ENCODE data around the gene TFAP2B.

Gene TFAP2B

GRCh38 chr6:50824552-50824951 is 5.9 kb downstream of the TFAP2B start:
- no peak for DNase-seq (ENCODE audit: low read depth)
- H3K4me3 ChIP-seq (ENCODE audit: low read length): no peak overlapping the region
- no peak for TF ChIP-seq CTCF (conservative IDR thresholded peaks at IDR 0.05; ENCODE audit: low read length)

GRCh38 chr6:50825375-50826036 is 6.8 kb downstream of the TFAP2B start:
- no peak for DNase-seq (ENCODE audit: low read depth)
- no peak overlapping the region for H3K4me3 ChIP-seq (ENCODE audit: low read length)
- no peak for TF ChIP-seq CTCF (conservative IDR thresholded peaks at IDR 0.05; ENCODE audit: low read length)

GRCh38 chr6:50826037-50826761 is 7.5 kb downstream of the TFAP2B start:
- H3K4me3 ChIP-seq (ENCODE audit: low read length): no peak overlapping the region
- no peak for TF ChIP-seq CTCF (conservative IDR thresholded peaks at IDR 0.05; ENCODE audit: low read length)
- DNase-seq (ENCODE audit: low read depth): no peak

GRCh38 chr6:50826803-50827202 is 8.1 kb downstream of the TFAP2B start:
- no peak overlapping the region for H3K4me3 ChIP-seq (ENCODE audit: low read length)
- no peak for TF ChIP-seq CTCF (conservative IDR thresholded peaks at IDR 0.05; ENCODE audit: low read length)
- DNase-seq (ENCODE audit: low read depth): no peak

GRCh38 chr6:50829049-50829448 is 10.4 kb downstream of the TFAP2B start:
- no peak overlapping the region for H3K4me3 ChIP-seq (ENCODE audit: low read length)
- TF ChIP-seq CTCF (conservative IDR thresholded peaks at IDR 0.05; ENCODE audit: low read length): no peak
- no peak for DNase-seq (ENCODE audit: low read depth)

GRCh38 chr6:50829898-50830444 is 11.3 kb downstream of the TFAP2B start:
- no peak for TF ChIP-seq CTCF (conservative IDR thresholded peaks at IDR 0.05; ENCODE audit: low read length)
- DNase-seq (ENCODE audit: low read depth): no peak
- no peak overlapping the region for H3K4me3 ChIP-seq (ENCODE audit: low read length)

- no peak for DNase-seq (ENCODE audit: low read depth)
- TF ChIP-seq CTCF (conservative IDR thresholded peaks at IDR 0.05; ENCODE audit: low read length): no peak
- no peak overlapping the region for H3K4me3 ChIP-seq (ENCODE audit: low read length)
Measured at GRCh38 chr6:50831186-50831585, 12.5 kb downstream of the TFAP2B start.

All from AG10803 (cell line).